Brain microvascular endothelial cell (primary cell): Measurements from ENCODE around the gene WDR48.

Source experiments
- DNase-seq: peaks from one replicate; pipeline ENCODE4 v3.0.0-alpha.2; 2020
- H3K27ac ChIP-seq: fragments of 250-450 bp; sonication (Bioruptor Pico); 2 replicates; pipeline ENCODE4 v1.5.1; 2020; ENCODE audit warnings: mild to moderate bottlenecking, moderate library complexity
- H3K27me3 ChIP-seq: fragments of 250-450 bp; sonication (Bioruptor Pico); replicated peaks from 2 replicates; pipeline ENCODE4 v1.5.1; 2020; ENCODE audit warnings: mild to moderate bottlenecking
- H3K36me3 ChIP-seq: fragments of 250-450 bp; sonication (Bioruptor Pico); replicated peaks from 2 replicates; pipeline ENCODE4 v1.5.1; 2020; ENCODE audit warnings: mild to moderate bottlenecking
- H3K4me3 ChIP-seq: 2 replicates; pipeline ENCODE4 v1.5.1; 2011; ENCODE audit warnings: low read depth, mild to moderate bottlenecking, control low read depth, low read length, moderate library complexity
- in situ Hi-C: cut with HindIII; loops from 2 replicates; pipeline ENCODE4 v1.10.0; 2017; ENCODE audit warnings: low sequenced_read_pairs, low pct_ligation_motif_present
- TF ChIP-seq, protein P1 (sequence below): IDR thresholded peaks from 2 replicates; pipeline ENCODE4 v1.5.1; 2011; ENCODE audit warnings: low read depth, mild to moderate bottlenecking, moderate library complexity, low read length, control low read depth, inconsistent platforms; ENCODE audit errors: missing control alignments

The WDR48 gene

DNA sequence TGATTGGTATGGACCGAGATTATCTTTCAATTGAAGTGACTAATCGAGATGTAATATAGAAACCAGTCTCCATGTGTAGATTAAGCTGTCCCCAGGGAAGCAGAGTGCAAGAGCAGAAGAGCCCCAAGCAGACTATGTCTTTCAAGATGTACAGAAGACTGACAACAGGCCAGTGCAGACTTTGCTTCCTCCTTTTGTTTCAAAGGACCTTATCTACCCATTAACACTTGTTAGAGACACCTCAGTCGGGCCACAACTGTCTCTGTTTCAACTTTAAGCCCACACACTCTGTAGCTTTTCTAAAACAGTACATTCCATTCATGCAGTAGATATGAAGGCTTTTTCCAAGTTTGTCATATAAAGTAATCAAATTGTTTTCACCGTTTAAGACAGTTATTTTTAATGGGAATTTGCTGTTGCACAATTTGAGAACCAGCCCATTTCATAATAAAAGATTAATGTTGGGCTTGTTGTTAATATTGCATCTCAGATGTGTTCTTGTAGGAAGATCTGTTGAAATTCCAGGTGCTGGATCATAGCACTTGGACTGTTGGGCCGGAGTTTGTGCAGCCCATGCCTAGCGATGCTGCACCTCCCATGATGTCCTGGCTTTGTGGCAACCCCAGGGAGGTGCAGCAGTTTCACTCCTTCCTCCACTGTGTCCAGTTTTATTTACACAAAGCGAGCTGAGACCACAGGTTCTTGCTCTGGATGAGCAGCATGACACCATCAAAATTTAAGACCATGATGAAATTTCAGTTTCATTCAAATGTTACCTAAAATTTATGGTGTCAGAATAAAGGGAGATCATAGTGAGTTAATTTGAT, 43.2 kb downstream of the WDR48 start:
- in situ Hi-C loops, result no loop called here
- TF ChIP-seq, protein P1, sequence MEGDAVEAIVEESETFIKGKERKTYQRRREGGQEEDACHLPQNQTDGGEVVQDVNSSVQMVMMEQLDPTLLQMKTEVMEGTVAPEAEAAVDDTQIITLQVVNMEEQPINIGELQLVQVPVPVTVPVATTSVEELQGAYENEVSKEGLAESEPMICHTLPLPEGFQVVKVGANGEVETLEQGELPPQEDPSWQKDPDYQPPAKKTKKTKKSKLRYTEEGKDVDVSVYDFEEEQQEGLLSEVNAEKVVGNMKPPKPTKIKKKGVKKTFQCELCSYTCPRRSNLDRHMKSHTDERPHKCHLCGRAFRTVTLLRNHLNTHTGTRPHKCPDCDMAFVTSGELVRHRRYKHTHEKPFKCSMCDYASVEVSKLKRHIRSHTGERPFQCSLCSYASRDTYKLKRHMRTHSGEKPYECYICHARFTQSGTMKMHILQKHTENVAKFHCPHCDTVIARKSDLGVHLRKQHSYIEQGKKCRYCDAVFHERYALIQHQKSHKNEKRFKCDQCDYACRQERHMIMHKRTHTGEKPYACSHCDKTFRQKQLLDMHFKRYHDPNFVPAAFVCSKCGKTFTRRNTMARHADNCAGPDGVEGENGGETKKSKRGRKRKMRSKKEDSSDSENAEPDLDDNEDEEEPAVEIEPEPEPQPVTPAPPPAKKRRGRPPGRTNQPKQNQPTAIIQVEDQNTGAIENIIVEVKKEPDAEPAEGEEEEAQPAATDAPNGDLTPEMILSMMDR, result no peak
- no peak for DNase-seq
- peaks cover 43% of the 10 kb centered on the region for H3K36me3 ChIP-seq
- H3K4me3 ChIP-seq, result no peak overlapping the region
- H3K27me3 ChIP-seq, result no peaks in the 10 kb centered on the region
- no peak overlapping the region for H3K27ac ChIP-seq

DNA sequence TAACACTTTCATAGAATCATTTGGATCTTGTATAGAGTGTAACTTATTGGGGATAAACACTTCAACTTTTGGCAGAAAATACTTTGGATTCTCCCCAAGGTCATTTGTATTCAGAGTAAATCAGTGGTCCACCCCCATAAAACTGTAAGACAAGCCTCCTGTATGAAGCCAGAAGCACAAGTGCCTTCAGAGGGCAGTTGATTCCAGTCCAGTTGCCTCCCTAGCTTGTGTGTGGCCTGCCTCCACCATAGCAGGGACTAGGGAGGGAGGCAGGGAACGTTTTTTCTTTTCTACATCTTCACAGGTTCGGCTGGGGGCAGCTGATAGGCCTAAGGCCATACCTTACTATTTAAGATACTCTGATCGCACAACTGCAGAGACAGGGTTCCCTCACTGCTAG, 44.0 kb downstream of the WDR48 start:
- Histone ChIP-seq H3K36me3 (peaks cover 47% of the 10 kb centered on the region), H3K27me3 (no peaks in the 10 kb centered on the region), H3K4me3 (no peak overlapping the region), H3K27ac (no peak overlapping the region)
- in situ Hi-C loops, result no loop called here
- no peak for DNase-seq
- TF ChIP-seq, protein P1, result no peak

DNA sequence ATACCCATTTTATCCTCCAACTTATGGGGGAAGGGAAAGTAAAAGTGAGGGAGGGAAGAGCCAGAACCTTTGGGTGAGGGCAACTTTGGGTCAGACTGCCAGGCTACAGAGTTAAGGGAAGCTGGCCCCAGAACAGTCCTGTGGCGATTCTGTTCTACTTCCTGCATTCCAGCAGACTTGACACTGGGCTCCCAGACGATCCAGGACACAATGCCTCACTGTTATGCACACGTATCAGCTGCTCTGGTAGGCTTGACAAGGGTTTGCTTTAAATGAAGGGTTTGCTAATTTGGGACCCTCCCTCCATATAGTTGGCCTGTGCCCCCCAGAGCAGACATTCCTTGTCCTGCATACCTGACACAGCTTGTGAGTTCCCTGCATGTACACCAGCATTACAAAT, 45.0 kb downstream of the WDR48 start:
- no peak overlapping the region for H3K4me3 ChIP-seq
- peaks cover 47% of the 10 kb centered on the region for H3K36me3 ChIP-seq
- H3K27ac ChIP-seq, result no peak overlapping the region
- peak; percentile 16 for DNase-seq
- in situ Hi-C loops, result no loop called here
- TF ChIP-seq, protein P1, result no peak
- no peaks in the 10 kb centered on the region for H3K27me3 ChIP-seq

DNA sequence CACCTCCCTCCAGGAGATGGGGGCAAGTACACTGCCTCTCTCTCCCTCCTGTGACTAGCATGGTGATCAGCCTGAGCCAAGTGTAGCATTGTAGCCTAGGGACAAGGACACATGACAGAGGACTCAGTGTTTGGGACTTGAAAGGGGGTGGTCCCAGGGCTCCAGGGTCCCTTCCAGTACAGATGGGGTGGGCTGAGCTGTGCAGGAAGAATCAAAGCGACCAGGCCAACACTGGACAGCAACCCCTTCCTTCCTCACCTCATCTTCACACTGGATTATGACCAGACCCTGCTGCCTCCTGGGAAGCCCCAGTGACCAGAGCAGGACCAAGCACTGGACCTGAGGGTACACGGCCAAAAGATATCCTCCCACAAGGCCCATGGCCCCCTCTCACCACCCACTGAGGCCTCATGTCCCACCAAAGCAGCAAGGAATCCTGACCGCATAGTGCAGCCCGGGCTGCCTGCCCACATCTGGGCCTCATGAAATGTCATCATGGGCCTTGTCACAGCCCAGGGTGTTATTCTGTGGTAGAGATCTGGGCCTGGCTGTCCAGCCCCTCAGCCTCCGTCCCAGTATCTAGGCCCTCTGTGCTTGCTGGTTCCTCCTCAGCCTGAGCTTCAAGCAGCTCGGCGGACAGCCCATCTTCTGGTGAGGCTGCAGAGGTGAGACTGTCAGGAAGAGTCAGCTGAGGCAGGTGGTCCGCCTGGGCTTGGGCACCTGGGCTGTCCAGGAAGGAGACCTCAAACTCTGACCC, 46.1 kb downstream of the WDR48 start:
- peaks cover 49% of the 10 kb centered on the region for H3K36me3 ChIP-seq

DNA sequence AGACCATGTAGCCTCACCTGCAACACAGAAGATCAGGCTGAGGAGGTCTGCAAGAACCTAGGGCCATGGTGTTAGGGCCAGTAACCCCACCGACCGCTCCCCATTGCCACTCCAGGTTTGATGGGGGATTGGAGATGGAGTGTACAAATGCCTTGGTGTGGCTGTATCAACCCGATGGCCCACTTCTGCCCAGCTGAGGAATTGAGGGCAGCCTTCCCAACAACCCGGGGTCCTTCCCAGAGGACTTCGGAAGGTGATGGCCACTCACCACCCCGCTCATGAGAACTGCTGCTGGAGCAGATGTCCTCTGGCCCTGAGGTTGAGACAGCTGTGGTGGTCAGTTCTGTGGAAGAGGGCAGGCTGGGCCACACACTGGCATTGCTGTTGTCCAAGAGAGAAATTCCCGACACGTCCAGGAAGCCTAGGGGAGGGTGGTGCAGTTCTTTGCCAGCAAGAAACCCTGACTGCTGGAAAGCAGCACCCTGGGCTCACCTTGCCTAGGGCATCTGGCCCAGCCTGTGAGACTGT, 46.7 kb downstream of the WDR48 start:
- DNase-seq, result no peak
- H3K27ac ChIP-seq, result no peak overlapping the region
- no peaks in the 10 kb centered on the region for H3K27me3 ChIP-seq
- H3K4me3 ChIP-seq, result no peak overlapping the region
- in situ Hi-C loops, result no loop called here
- TF ChIP-seq, protein P1, result no peak
- H3K36me3 ChIP-seq, result peaks cover 47% of the 10 kb centered on the region

More for the DNA sequence above, 46.1 kb downstream of the WDR48 start:
- in situ Hi-C loops, result no loop called here
- DNase-seq, result no peak
- Histone ChIP-seq H3K4me3 (no peak overlapping the region), H3K27ac (no peak overlapping the region), H3K27me3 (no peaks in the 10 kb centered on the region)
- TF ChIP-seq, protein P1, result no peak
